ENCODE results near the gene ARFRP1.

Gene ARFRP1

GRCh38 chr20:63658749-63659187, 49.0 kb downstream of the ARFRP1 start:
- no peak for TF ChIP-seq CTCF (IDR thresholded peaks at IDR 0.05; ENCODE audit: insufficient read depth, low read depth, low read length, missing control alignments)
- H3K4me3 ChIP-seq (ENCODE audit: low read length) = peak overlapping the region; percentile 93
- peak; percentile 35 for DNase-seq (ENCODE audit: low read depth)

- no peak for TF ChIP-seq CTCF (IDR thresholded peaks at IDR 0.05; ENCODE audit: insufficient read depth, low read depth, low read length, missing control alignments)
- DNase-seq (ENCODE audit: low read depth) = peak; percentile 94
- peak within 1 kb of the TSS; percentile 93 for H3K4me3 ChIP-seq (ENCODE audit: low read length)
These were observed 49.6 kb downstream of the ARFRP1 start, which contains the start of gene RTEL1 for GRCh38 chr20:63657937-63658748. TSS of gene RTEL1 (plus strand) at chr20:63658312. CDS start at chr20:63659403, 1,091 bp downstream.

GRCh38 chr20:63657260-63657936, 50.4 kb downstream of the ARFRP1 start:
- peak overlapping the region; percentile 93 for H3K4me3 ChIP-seq (ENCODE audit: low read length)
- TF ChIP-seq CTCF (IDR thresholded peaks at IDR 0.05; ENCODE audit: insufficient read depth, low read depth, low read length, missing control alignments) = no peak
- no peak for DNase-seq (ENCODE audit: low read depth)

GRCh38 chr20:63656451-63656850, 51.3 kb downstream of the ARFRP1 start:
- TF ChIP-seq CTCF (IDR thresholded peaks at IDR 0.05; ENCODE audit: insufficient read depth, low read depth, low read length, missing control alignments) = no peak
- no peak for DNase-seq (ENCODE audit: low read depth)
- no peak overlapping the region for H3K4me3 ChIP-seq (ENCODE audit: low read length)

- DNase-seq (ENCODE audit: low read depth) = no peak
- TF ChIP-seq CTCF (IDR thresholded peaks at IDR 0.05; ENCODE audit: insufficient read depth, low read depth, low read length, missing control alignments) = no peak
- H3K4me3 ChIP-seq (ENCODE audit: low read length) = no peak overlapping the region
These were observed 52.5 kb downstream of the ARFRP1 start for GRCh38 chr20:63655249-63655648.

GRCh38 chr20:63653974-63654668, 53.7 kb downstream of the ARFRP1 start:
- DNase-seq (ENCODE audit: low read depth) = no peak
- H3K4me3 ChIP-seq (ENCODE audit: low read length) = no peak overlapping the region
- no peak for TF ChIP-seq CTCF (IDR thresholded peaks at IDR 0.05; ENCODE audit: insufficient read depth, low read depth, low read length, missing control alignments)

Data from epithelial cell of esophagus (primary cell).